ENCODE data around the gene PARP15.

The PARP15 gene

DNA sequence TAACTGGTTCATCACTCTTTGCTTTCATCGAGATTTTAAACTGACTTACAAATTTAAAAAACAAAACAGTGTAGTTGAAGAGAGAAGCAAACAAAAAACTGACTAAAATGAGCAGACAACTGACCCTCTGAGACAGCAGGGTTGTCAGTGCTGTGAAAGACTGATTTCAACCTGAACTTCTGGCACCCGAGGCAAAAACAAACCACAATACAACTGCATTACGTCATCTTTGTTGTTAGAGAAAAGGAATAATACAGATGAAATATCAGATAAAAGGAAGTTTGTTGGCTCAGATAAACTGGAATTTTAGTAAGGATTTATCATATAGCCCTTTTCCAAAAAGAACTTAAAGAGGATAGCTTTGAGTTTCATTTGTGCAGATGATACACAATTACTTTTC is 51.1 kb downstream of the PARP15 start:
- H3K27me3 ChIP-seq (ENCODE audit: insufficient read depth, low read length, poor library complexity): no peaks in the 10 kb centered on the region
- TF ChIP-seq EZH2 (IDR thresholded peaks at IDR 0.05; ENCODE audit: borderline replicate concordance, low read depth, low read length, severe bottlenecking) (no peak), CTCF (IDR thresholded peaks at IDR 0.05; ENCODE audit: borderline replicate concordance, extremely low read depth, low read length, poor library complexity, severe bottlenecking) (no peak)
- H3K9ac ChIP-seq (ENCODE audit: low read depth, low read length): no peak overlapping the region
- no peaks in the 10 kb centered on the region for H3K9me3 ChIP-seq (ENCODE audit: insufficient read depth, low read length, severe bottlenecking)
- H3K4me3 ChIP-seq (ENCODE audit: low read depth in 1 of 2, low read length in 2 of 2): no peak overlapping the region
- H3K4me1 ChIP-seq (ENCODE audit: insufficient read depth, low read length): no peaks in the 10 kb centered on the region
- H3K4me2 ChIP-seq (ENCODE audit: insufficient read depth, low read length): no peak overlapping the region
- peaks cover 9% of the 10 kb centered on the region; the same call in 1 of the 2 replicates for H3K36me3 ChIP-seq (ENCODE audit: insufficient read depth, low read length)
- no peak overlapping the region for H2AFZ ChIP-seq (ENCODE audit: low read depth, low read length)
- ATAC-seq (ENCODE audit: insufficient read depth, low read depth) (no peak), DNase-seq (no peak)
- H3K79me2 ChIP-seq (ENCODE audit: insufficient read depth, low read length): no peaks in the 10 kb centered on the region
- H4K20me1 ChIP-seq (ENCODE audit: insufficient read depth, low read length): no peaks in the 10 kb centered on the region
- no peak overlapping the region for H3K27ac ChIP-seq (ENCODE audit: low read length)

GRCh38 chr3:122629763-122630162 is 52.3 kb downstream of the PARP15 start:
- Histone ChIP-seq H3K27ac (ENCODE audit: low read length) (no peak overlapping the region), H3K27me3 (ENCODE audit: insufficient read depth, low read length, poor library complexity) (no peaks in the 10 kb centered on the region), H3K9me3 (ENCODE audit: insufficient read depth, low read length, severe bottlenecking) (no peaks in the 10 kb centered on the region), H3K4me3 (ENCODE audit: low read depth in 1 of 2, low read length in 2 of 2) (no peak overlapping the region), H4K20me1 (ENCODE audit: insufficient read depth, low read length) (no peaks in the 10 kb centered on the region), H3K79me2 (ENCODE audit: insufficient read depth, low read length) (no peaks in the 10 kb centered on the region), H3K4me2 (ENCODE audit: insufficient read depth, low read length) (no peak overlapping the region), H2AFZ (ENCODE audit: low read depth, low read length) (no peak overlapping the region), H3K4me1 (ENCODE audit: insufficient read depth, low read length) (no peaks in the 10 kb centered on the region), H3K36me3 (ENCODE audit: insufficient read depth, low read length) (peaks cover 9% of the 10 kb centered on the region; the same call in 1 of the 2 replicates), H3K9ac (ENCODE audit: low read depth, low read length) (no peak overlapping the region)
- TF ChIP-seq CTCF (IDR thresholded peaks at IDR 0.05; ENCODE audit: borderline replicate concordance, extremely low read depth, low read length, poor library complexity, severe bottlenecking) (no peak), EZH2 (IDR thresholded peaks at IDR 0.05; ENCODE audit: borderline replicate concordance, low read depth, low read length, severe bottlenecking) (no peak)
- DNase-seq (no peak), ATAC-seq (ENCODE audit: insufficient read depth, low read depth) (no peak)

DNA sequence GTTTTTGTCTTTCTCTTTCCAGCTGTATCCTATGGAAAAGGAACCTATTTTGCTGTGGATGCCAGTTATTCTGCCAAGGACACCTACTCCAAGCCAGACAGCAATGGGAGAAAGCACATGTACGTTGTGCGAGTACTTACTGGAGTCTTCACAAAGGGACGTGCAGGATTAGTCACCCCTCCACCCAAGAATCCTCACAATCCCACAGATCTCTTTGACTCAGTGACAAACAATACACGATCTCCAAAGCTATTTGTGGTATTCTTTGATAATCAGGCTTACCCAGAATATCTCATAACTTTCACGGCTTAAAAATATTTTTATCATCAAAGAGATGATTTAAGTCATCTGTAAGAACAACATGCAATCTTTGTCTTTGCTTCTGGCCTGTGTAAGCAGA is 58.3 kb downstream of the PARP15 start:
- Histone ChIP-seq H4K20me1 (ENCODE audit: insufficient read depth, low read length) (no peaks in the 10 kb centered on the region), H3K4me1 (ENCODE audit: insufficient read depth, low read length) (no peaks in the 10 kb centered on the region), H3K79me2 (ENCODE audit: insufficient read depth, low read length) (no peaks in the 10 kb centered on the region), H3K9ac (ENCODE audit: low read depth, low read length) (no peak overlapping the region), H3K36me3 (ENCODE audit: insufficient read depth, low read length) (peaks cover 18% of the 10 kb centered on the region), H3K4me2 (ENCODE audit: insufficient read depth, low read length) (no peak overlapping the region), H3K27ac (ENCODE audit: low read length) (no peak overlapping the region), H3K4me3 (ENCODE audit: low read depth in 1 of 2, low read length in 2 of 2) (no peak overlapping the region), H3K27me3 (ENCODE audit: insufficient read depth, low read length, poor library complexity) (no peaks in the 10 kb centered on the region), H2AFZ (ENCODE audit: low read depth, low read length) (no peak overlapping the region), H3K9me3 (ENCODE audit: insufficient read depth, low read length, severe bottlenecking) (no peaks in the 10 kb centered on the region)
- DNase-seq: no peak
- no peak for ATAC-seq (ENCODE audit: insufficient read depth, low read depth)
- TF ChIP-seq CTCF (IDR thresholded peaks at IDR 0.05; ENCODE audit: borderline replicate concordance, extremely low read depth, low read length, poor library complexity, severe bottlenecking): no peak
- TF ChIP-seq EZH2 (IDR thresholded peaks at IDR 0.05; ENCODE audit: borderline replicate concordance, low read depth, low read length, severe bottlenecking): no peak

GRCh38 chr3:122636697-122637096 is 59.2 kb downstream of the PARP15 start:
- Histone ChIP-seq H4K20me1 (ENCODE audit: insufficient read depth, low read length) (no peaks in the 10 kb centered on the region), H3K9me3 (ENCODE audit: insufficient read depth, low read length, severe bottlenecking) (no peaks in the 10 kb centered on the region), H3K4me1 (ENCODE audit: insufficient read depth, low read length) (no peaks in the 10 kb centered on the region), H2AFZ (ENCODE audit: low read depth, low read length) (no peak overlapping the region), H3K27ac (ENCODE audit: low read length) (no peak overlapping the region), H3K27me3 (ENCODE audit: insufficient read depth, low read length, poor library complexity) (no peaks in the 10 kb centered on the region), H3K79me2 (ENCODE audit: insufficient read depth, low read length) (no peaks in the 10 kb centered on the region), H3K36me3 (ENCODE audit: insufficient read depth, low read length) (peaks cover 18% of the 10 kb centered on the region), H3K4me3 (ENCODE audit: low read depth in 1 of 2, low read length in 2 of 2) (no peak overlapping the region), H3K9ac (ENCODE audit: low read depth, low read length) (no peak overlapping the region), H3K4me2 (ENCODE audit: insufficient read depth, low read length) (no peak overlapping the region)
- no peak for DNase-seq
- no peak for ATAC-seq (ENCODE audit: insufficient read depth, low read depth)
- TF ChIP-seq CTCF (IDR thresholded peaks at IDR 0.05; ENCODE audit: borderline replicate concordance, extremely low read depth, low read length, poor library complexity, severe bottlenecking) (no peak), EZH2 (IDR thresholded peaks at IDR 0.05; ENCODE audit: borderline replicate concordance, low read depth, low read length, severe bottlenecking) (no peak)

All from DND-41 (cell line).